ENCODE measurements around the gene EHBP1L1. TPM values are rescaled to one million over a fixed set of nuclear protein-coding genes. Genes with fewer than 3 reads are reported as not detected.

The EHBP1L1 gene
- total and polyA plus RNA-seq, 2 of the 8 experiments (the other 6 are each of a cell fraction or from before 2014, with no cell fraction given) = 4.3 to 6.6 TPM

- Histone ChIP-seq H3K4me3 (ENCODE audit: extremely low read depth in 1 of 4, insufficient read depth in 2 of 4, low read depth in 3 of 4, low read length in 4 of 4) (no peak overlapping the region), H3K4me1 (replicated peaks in 1 of 4; ENCODE audit: control insufficient read depth in 3 of 4, insufficient read depth in 4 of 4, low read length in 3 of 4) (no peaks in the 10 kb centered on the region), H2BK15ac (ENCODE audit: low read length) (no peak overlapping the region), H3K14ac (ENCODE audit: insufficient read length) (no peak overlapping the region), H3K9ac (replicated peaks in 1 of 4; ENCODE audit: extremely low read depth in 1 of 4, low read depth in 3 of 4, low read length in 3 of 4) (no peak overlapping the region), H3K27me3 (replicated peaks in 1 of 4; ENCODE audit: control insufficient read depth in 3 of 4, extremely low read depth in 1 of 4, insufficient read depth in 3 of 4, low read length in 3 of 4) (no peaks in the 10 kb centered on the region; a peak in 1 of 7 replicates), H2BK20ac (ENCODE audit: low read length) (no peak overlapping the region), H2AFZ (ENCODE audit: low read length) (no peak overlapping the region), H3K79me2 (ENCODE audit: control insufficient read depth in 1 of 2, insufficient read depth in 2 of 2, low read length in 2 of 2) (no peaks in the 10 kb centered on the region), H2BK12ac (ENCODE audit: low read depth, low read length) (no peak overlapping the region), H4K20me1 (replicated peaks in 1 of 2; ENCODE audit: control insufficient read depth in 1 of 2, insufficient read depth in 2 of 2, low read length in 2 of 2) (peaks cover 0 to 2% of the 10 kb centered on the region in 2 experiments), H3K79me1 (ENCODE audit: low read depth, low read length) (no peaks in the 10 kb centered on the region), H3K23ac (ENCODE audit: insufficient read length) (no peak overlapping the region), H2BK120ac (replicated peaks; ENCODE audit: low read depth, low read length) (no peak overlapping the region), H3K36me3 (ENCODE audit: control insufficient read depth in 2 of 4, insufficient read depth in 4 of 4, low read length in 3 of 4) (peaks cover 3 to 17% (median 6%) of the 10 kb centered on the region in 4 experiments; a peak in 5 of 8 replicates), H3K23me2 (ENCODE audit: low read depth, low read length) (no peaks in the 10 kb centered on the region), H2AK5ac (ENCODE audit: low read depth, low read length) (no peak overlapping the region), H3K27ac (ENCODE audit: low read depth, low read length) (no peak overlapping the region), H3K4me2 (ENCODE audit: insufficient read depth in 1 of 2, low read depth in 2 of 2, low read length in 2 of 2) (no peak overlapping the region), H4K8ac (ENCODE audit: extremely low read depth, insufficient read depth, low read length) (no peak overlapping the region; the same call in 1 of the 2 replicates), H4K91ac (replicated peaks; ENCODE audit: insufficient read length, low read length) (no peak overlapping the region), H3K18ac (ENCODE audit: extremely low read depth, low read length) (no peak overlapping the region), H3K9me3 (ENCODE audit: insufficient read depth in 2 of 2, low read depth in 1 of 2, low read length in 1 of 2) (no peaks in the 10 kb centered on the region), H2BK5ac (ENCODE audit: low read depth, low read length) (no peak overlapping the region), H3K4ac (replicated peaks; ENCODE audit: insufficient read length, low read depth, low read length) (no peak overlapping the region), H4K5ac (ENCODE audit: insufficient read length, low read depth, low read length) (no peak overlapping the region), H3K56ac (replicated peaks; ENCODE audit: insufficient read length, low read depth, low read length) (no peak overlapping the region)
- TF ChIP-seq SRF (IDR thresholded peaks at IDR 0.05; ENCODE audit: low read depth, low read length) (no peak), SIRT6 (IDR thresholded peaks at IDR 0.05; ENCODE audit: low read length) (no peak), TEAD4 (IDR thresholded peaks at IDR 0.05; ENCODE audit: low read depth, low read length) (no peak), BCL11A (IDR thresholded peaks at IDR 0.05; ENCODE audit: low read depth in 2 of 2, low read length in 2 of 2) (no peak)
- DNase-seq (ENCODE audit: low read depth in 1 of 2, low spot score in 2 of 2) = no peak
- POLR2A ChIA-PET (ENCODE audit: partially characterized antibody) = interaction anchor here (0.6 to 3.7 kb wide), 5 partner anchors 8 to 194 kb away, joined by 3 to 12 read pairs (median 4); no protein-coding TSS in a partner anchor
- CTCF ChIA-PET (ENCODE audit: partially characterized antibody) = interaction anchor here (14.8 kb wide), 1 partner anchor 9 kb away, joined by 227 read pairs; the partner anchor contains the start of gene KCNK7
- FAIRE-seq = no peak
- WGBS, 2 experiments (ENCODE audit: extremely low coverage in 1 of 2, insufficient coverage in 1 of 2, insufficient read length in 1 of 2, insufficient replicate concordance in 2 of 2, low coverage in 1 of 2, low lambda C conversion rate in 2 of 2, missing lambda C conversion rate in 1 of 2) = 94% methylated on average over 24 of the region's 49 CpGs; no CpG with 5 or more reads in 1 of the 2 experiments
These were observed 23.5 kb downstream of the EHBP1L1 start for GRCh38 chr11:65599216-65599954.
